ENCODE measurements around the gene GPC5. TPM values are rescaled to one million over a fixed set of nuclear protein-coding genes. Genes with fewer than 3 reads are reported as not detected.

GPC5 gene
- total RNA-seq, 1 donor from 2014 or later = 2.5 TPM

DNA sequence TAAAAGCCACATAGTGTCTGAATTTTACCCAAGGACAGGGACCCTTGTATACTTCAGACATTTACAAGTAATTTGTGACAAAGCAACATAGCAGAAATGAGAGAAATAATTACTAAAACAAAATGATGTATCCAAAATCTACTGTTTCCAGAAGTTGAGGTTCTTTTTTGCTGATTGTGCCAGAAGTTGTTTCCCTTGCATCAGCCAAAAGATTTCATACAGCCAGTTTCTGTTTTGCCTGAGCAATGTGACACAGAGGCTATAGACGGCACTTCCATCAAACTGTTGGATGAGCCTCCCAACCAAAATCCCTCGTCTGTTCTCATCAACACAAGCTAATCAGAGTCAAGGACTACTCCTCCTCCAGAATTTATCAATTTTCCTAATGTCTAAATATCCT, 915.0 kb downstream of the GPC5 start:
- peaks cover 10% of the 10 kb centered on the region for H3K4me1 Mint-ChIP-seq
- DNase-seq (ENCODE audit: low spot score in 2 of 2, unreplicated experiment in 2 of 2) = no peak
- peaks cover 2% of the 10 kb centered on the region for H3K36me3 Mint-ChIP-seq
- no peaks in the 10 kb centered on the region for H3K27me3 Mint-ChIP-seq (ENCODE audit: low read depth)
- no peak overlapping the region for H3K4me3 Mint-ChIP-seq
- TF ChIP-seq CTCF (IDR thresholded peaks at IDR 0.05; ENCODE audit: unreplicated experiment) = no peak
- H3K27ac Mint-ChIP-seq = no peak overlapping the region
- H3K9me3 Mint-ChIP-seq = peaks cover 26% of the 10 kb centered on the region

GRCh38 chr13:92315265-92315664, 916.8 kb downstream of the GPC5 start:
- Mint-ChIP-seq H3K4me1 (peaks cover 24% of the 10 kb centered on the region), H3K27ac (no peak overlapping the region), H3K9me3 (peaks cover 22% of the 10 kb centered on the region), H3K4me3 (no peak overlapping the region), H3K36me3 (peaks cover 2% of the 10 kb centered on the region), H3K27me3 (ENCODE audit: low read depth) (no peaks in the 10 kb centered on the region)
- TF ChIP-seq CTCF (IDR thresholded peaks at IDR 0.05; ENCODE audit: unreplicated experiment) = no peak
- no peak for DNase-seq (ENCODE audit: low spot score in 2 of 2, unreplicated experiment in 2 of 2)

DNA sequence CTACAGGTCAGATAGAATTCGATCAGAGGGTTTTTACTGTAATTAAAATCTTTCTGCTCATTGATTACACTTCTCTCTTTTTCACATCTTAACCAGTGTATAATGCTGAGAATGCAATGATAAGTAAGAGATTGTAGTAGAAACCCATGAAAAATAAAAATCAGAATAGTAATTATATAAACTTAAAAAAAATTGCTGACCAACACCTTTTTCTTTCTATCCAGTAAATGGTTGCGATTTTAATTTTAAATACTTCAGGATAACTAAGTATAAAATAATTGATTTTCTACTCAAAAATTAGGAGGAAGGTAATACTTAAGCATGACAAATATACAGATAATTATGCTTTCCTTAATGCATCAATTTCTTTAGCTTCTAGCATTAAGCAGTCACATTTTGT, 917.6 kb downstream of the GPC5 start:
- Mint-ChIP-seq H3K27ac (no peak overlapping the region), H3K9me3 (peaks cover 22% of the 10 kb centered on the region), H3K4me3 (no peak overlapping the region), H3K4me1 (peaks cover 30% of the 10 kb centered on the region), H3K36me3 (peaks cover 2% of the 10 kb centered on the region), H3K27me3 (ENCODE audit: low read depth) (no peaks in the 10 kb centered on the region)
- no peak for DNase-seq (ENCODE audit: low spot score in 2 of 2, unreplicated experiment in 2 of 2)
- TF ChIP-seq CTCF (IDR thresholded peaks at IDR 0.05; ENCODE audit: unreplicated experiment) = no peak

DNA sequence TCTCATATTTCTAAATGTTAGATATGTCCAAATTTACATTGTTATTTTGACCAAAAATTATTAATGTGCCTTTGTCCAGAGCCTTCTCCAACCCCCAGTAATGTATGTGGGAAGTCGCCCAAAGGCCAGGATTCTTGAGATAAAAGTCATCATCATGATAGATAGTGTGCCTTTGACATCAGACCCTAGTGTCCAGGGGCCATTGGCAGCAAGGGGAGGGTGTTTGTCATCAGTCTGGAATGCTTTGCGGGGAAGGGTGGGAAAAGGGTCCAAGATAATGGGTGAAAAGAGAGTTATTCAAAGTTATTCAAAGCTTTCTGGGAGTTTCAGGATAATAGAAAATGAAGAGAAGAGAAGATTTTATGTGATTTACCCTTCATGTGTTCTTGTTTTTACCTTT, 918.6 kb downstream of the GPC5 start:
- Mint-ChIP-seq H3K27ac (peak overlapping the region; percentile 78), H3K4me3 (no peak overlapping the region), H3K36me3 (peaks cover 2% of the 10 kb centered on the region), H3K27me3 (ENCODE audit: low read depth) (no peaks in the 10 kb centered on the region), H3K9me3 (peaks cover 12% of the 10 kb centered on the region), H3K4me1 (peaks cover 32% of the 10 kb centered on the region)
- TF ChIP-seq CTCF (IDR thresholded peaks at IDR 0.05; ENCODE audit: unreplicated experiment) = no peak
- DNase-seq (ENCODE audit: low spot score in 2 of 2, unreplicated experiment in 2 of 2) = no peak

- H3K9me3 Mint-ChIP-seq = no peaks in the 10 kb centered on the region
- no peaks in the 10 kb centered on the region for H3K27me3 Mint-ChIP-seq (ENCODE audit: low read depth)
- no peak for TF ChIP-seq CTCF (IDR thresholded peaks at IDR 0.05; ENCODE audit: unreplicated experiment)
- peak overlapping the region; percentile 30 for H3K27ac Mint-ChIP-seq
- DNase-seq (ENCODE audit: low spot score in 2 of 2, unreplicated experiment in 2 of 2) = no peak
- H3K4me3 Mint-ChIP-seq = no peak overlapping the region
- peaks cover 32% of the 10 kb centered on the region for H3K4me1 Mint-ChIP-seq
- H3K36me3 Mint-ChIP-seq = no peaks in the 10 kb centered on the region
These were observed 921.9 kb downstream of the GPC5 start for GRCh38 chr13:92320323-92320722.

DNA sequence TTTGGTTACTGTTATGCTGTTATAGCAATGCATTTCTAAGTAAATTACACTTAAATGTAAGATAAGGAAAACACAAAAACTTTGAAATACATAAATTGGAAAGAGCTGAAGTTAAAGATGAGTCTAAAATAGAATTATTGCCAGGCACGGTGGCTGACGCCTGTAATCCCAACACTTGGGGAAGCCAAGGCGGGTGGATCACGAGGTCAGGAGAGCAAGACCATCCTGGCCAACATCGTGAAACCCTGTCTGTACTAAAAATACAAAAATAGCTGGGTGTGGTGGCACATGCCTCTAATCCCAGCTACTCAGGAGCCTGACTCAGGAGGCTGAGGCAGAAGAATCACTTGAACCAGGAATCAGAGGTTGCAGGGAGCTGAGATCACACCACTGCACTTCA, 922.8 kb downstream of the GPC5 start:
- H3K9me3 Mint-ChIP-seq = no peaks in the 10 kb centered on the region
- no peaks in the 10 kb centered on the region for H3K36me3 Mint-ChIP-seq
- H3K4me1 Mint-ChIP-seq = peaks cover 30% of the 10 kb centered on the region

More for the DNA sequence above, 922.8 kb downstream of the GPC5 start:
- H3K27me3 Mint-ChIP-seq (ENCODE audit: low read depth) = no peaks in the 10 kb centered on the region
- H3K4me3 Mint-ChIP-seq = no peak overlapping the region
- H3K27ac Mint-ChIP-seq = peak overlapping the region; percentile 73
- TF ChIP-seq CTCF (IDR thresholded peaks at IDR 0.05; ENCODE audit: unreplicated experiment) = no peak
- DNase-seq (ENCODE audit: low spot score in 2 of 2, unreplicated experiment in 2 of 2) = no peak
